H1 (cell line): ENCODE results near the gene NDUFS7. TPM values are rescaled to one million over a fixed set of nuclear protein-coding genes. Genes with fewer than 3 reads are reported as not detected.

Source experiments
- CTCF ChIA-PET: fragments of 300-600 bp; sonication (Branson Sonifier 250); formaldehyde crosslinking; loops from one replicate; lab custom pipeline; 2021; ENCODE audit not compliant: partially characterized antibody; lab: Charles Lee
- POLR2A ChIA-PET: fragments of 300-600 bp; sonication (Branson Sonifier 250); formaldehyde crosslinking; loops from one replicate; lab custom pipeline; 2021; ENCODE audit warnings: inconsistent platforms; ENCODE audit not compliant: partially characterized antibody; lab: Charles Lee
- DNase-seq, 2 experiments: peaks; one replicate each; pipeline versions ENCODE4 v3.0.0 to v3.0.0-alpha.2; 2010 to 2022; ENCODE audit warnings: low spot score in 2 of 2, low read depth in 1 of 2, mixed read lengths in 1 of 2
- FAIRE-seq: peaks from 2 replicates; lab custom pipeline; 2011; peaks lifted over from hg19 to GRCh38; lab: Jason Lieb, UNC
- H2AFZ ChIP-seq: 2 replicates; pipeline ENCODE4 v1.8.1; 2012; ENCODE audit warnings: low read length, inconsistent platforms
- H2AK5ac ChIP-seq: 2 replicates; pipeline ENCODE4 v1.6.1; 2013; ENCODE audit warnings: low read depth, low read length
- H2BK120ac ChIP-seq: replicated peaks from 2 replicates; pipeline ENCODE3; 2013; ENCODE audit warnings: low read depth, low read length, inconsistent platforms
- H2BK12ac ChIP-seq: 2 replicates; pipeline ENCODE4 v1.6.1; 2013; ENCODE audit warnings: low read depth, low read length
- H2BK15ac ChIP-seq: 2 replicates; pipeline ENCODE4 v1.6.1; 2013; ENCODE audit warnings: low read length
- H2BK20ac ChIP-seq: 2 replicates; pipeline ENCODE4 v1.6.1; 2013; ENCODE audit warnings: low read length
- H2BK5ac ChIP-seq: 2 replicates; pipeline ENCODE4 v1.6.1; 2013; ENCODE audit warnings: low read depth, low read length
- H3K14ac ChIP-seq: 2 replicates; pipeline ENCODE4 v1.6.1; 2013; ENCODE audit warnings: inconsistent platforms; ENCODE audit not compliant: insufficient read length
- H3K18ac ChIP-seq: 2 replicates; pipeline ENCODE4 v1.6.1; 2013; ENCODE audit warnings: low read length; ENCODE audit errors: extremely low read depth
- H3K23ac ChIP-seq: 2 replicates; pipeline ENCODE4 v1.6.1; 2013; ENCODE audit warnings: inconsistent platforms; ENCODE audit not compliant: insufficient read length
- H3K23me2 ChIP-seq: 2 replicates; pipeline ENCODE4 v1.6.1; 2013; ENCODE audit warnings: low read depth, low read length
- H3K27ac ChIP-seq: 2 replicates; pipeline ENCODE4 v1.6.1; 2011; ENCODE audit warnings: low read depth, low read length, inconsistent platforms
- H3K27me3 ChIP-seq, 4 experiments: replicated peaks in 1 of 4; 1 replicate in 1 of 4; 2 replicates in 3 of 4; pipeline versions ENCODE4 v1.6.1 to v1.8.1; 2011 to 2013; ENCODE audit warnings: low read length in 3 of 4, mild to moderate bottlenecking in 3 of 4, inconsistent platforms in 2 of 4, mixed read lengths in 2 of 4, moderate library complexity in 1 of 4; ENCODE audit not compliant: control insufficient read depth in 3 of 4, insufficient read depth in 3 of 4; ENCODE audit errors: extremely low read depth in 1 of 4
- H3K36me3 ChIP-seq, 4 experiments: 2 replicates each; pipeline versions ENCODE4 v1.6.1 to v1.8.1; 2011 to 2013; ENCODE audit warnings: mild to moderate bottlenecking in 4 of 4, low read length in 3 of 4, moderate library complexity in 2 of 4, control low read depth in 1 of 4, inconsistent platforms in 1 of 4; ENCODE audit not compliant: insufficient read depth in 4 of 4, control insufficient read depth in 2 of 4
- H3K4ac ChIP-seq: replicated peaks from 2 replicates; pipeline ENCODE3; 2013; ENCODE audit warnings: low read length, low read depth, mixed read lengths, inconsistent platforms; ENCODE audit not compliant: insufficient read length
- H3K4me1 ChIP-seq, 4 experiments: replicated peaks in 1 of 4; 1 replicate in 1 of 4; 2 replicates in 3 of 4; pipeline versions ENCODE4 v1.6.1 to v1.8.1; 2011 to 2013; ENCODE audit warnings: low read length in 3 of 4, inconsistent platforms in 2 of 4, mixed read lengths in 1 of 4; ENCODE audit not compliant: insufficient read depth in 4 of 4, control insufficient read depth in 3 of 4
- H3K4me2 ChIP-seq, 2 experiments: 2 replicates each; pipeline versions ENCODE4 v1.6.1 to v1.8.1; 2011 to 2013; ENCODE audit warnings: low read depth in 2 of 2, low read length in 2 of 2, control low read depth in 1 of 2, inconsistent platforms in 1 of 2, mild to moderate bottlenecking in 1 of 2; ENCODE audit not compliant: insufficient read depth in 1 of 2
- H3K4me3 ChIP-seq, 4 experiments: fragments of 200-600, 300-600 bp in 1 of 4; sonication (generic), shearing (Covaris generic), sonication (Bioruptor Twin) in 1 of 4; 2 replicates each; pipeline versions ENCODE4 v1.5.1 to v1.8.1; 2011 to 2016; ENCODE audit warnings: low read length in 4 of 4, low read depth in 3 of 4, control low read depth in 2 of 4, inconsistent platforms in 2 of 4, mild to moderate bottlenecking in 2 of 4, mixed read lengths in 1 of 4, moderate library complexity in 1 of 4; ENCODE audit not compliant: insufficient read depth in 2 of 4; ENCODE audit errors: extremely low read depth in 1 of 4
- H3K56ac ChIP-seq: replicated peaks from 2 replicates; pipeline ENCODE3; 2013; ENCODE audit warnings: low read depth, mild to moderate bottlenecking, mixed read lengths, low read length, inconsistent platforms; ENCODE audit not compliant: insufficient read length
- H3K79me1 ChIP-seq: 2 replicates; pipeline ENCODE4 v1.6.1; 2013; ENCODE audit warnings: low read depth, low read length, control low read depth
- H3K79me2 ChIP-seq, 2 experiments: 2 replicates each; pipeline versions ENCODE4 v1.6.1 to v1.8.1; 2012 to 2013; ENCODE audit warnings: low read length in 2 of 2, mild to moderate bottlenecking in 2 of 2, inconsistent platforms in 1 of 2; ENCODE audit not compliant: insufficient read depth in 2 of 2, control insufficient read depth in 1 of 2
- H3K9ac ChIP-seq, 4 experiments: replicated peaks in 1 of 4; 1 replicate in 1 of 4; 2 replicates in 3 of 4; pipeline versions ENCODE4 v1.6.1 to v1.8.1; 2011 to 2013; ENCODE audit warnings: low read depth in 3 of 4, low read length in 3 of 4, control low read depth in 2 of 4, mild to moderate bottlenecking in 2 of 4, moderate library complexity in 2 of 4, inconsistent platforms in 1 of 4; ENCODE audit errors: extremely low read depth in 1 of 4
- H3K9me3 ChIP-seq, 2 experiments: 2 replicates each; pipeline versions ENCODE4 v1.6.1 to v1.8.1; 2012 to 2013; ENCODE audit warnings: mild to moderate bottlenecking in 2 of 2, moderate library complexity in 2 of 2, control low read depth in 1 of 2, inconsistent platforms in 1 of 2, low read depth in 1 of 2, low read length in 1 of 2, mixed read lengths in 1 of 2; ENCODE audit not compliant: insufficient read depth in 2 of 2
- H4K20me1 ChIP-seq, 2 experiments: replicated peaks in 1 of 2; 2 replicates each; pipeline versions ENCODE3 to v1.8.1; 2011 to 2013; ENCODE audit warnings: inconsistent platforms in 2 of 2, low read length in 2 of 2, mild to moderate bottlenecking in 1 of 2; ENCODE audit not compliant: insufficient read depth in 2 of 2, control insufficient read depth in 1 of 2
- H4K5ac ChIP-seq: 2 replicates; pipeline ENCODE4 v1.6.1; 2013; ENCODE audit warnings: low read length, low read depth, mixed read lengths, inconsistent platforms; ENCODE audit not compliant: insufficient read length
- H4K8ac ChIP-seq: 2 replicates; pipeline ENCODE4 v1.8.0; 2013; ENCODE audit warnings: mild to moderate bottlenecking, moderate library complexity, low read length, inconsistent platforms; ENCODE audit not compliant: insufficient read depth; ENCODE audit errors: extremely low read depth
- H4K91ac ChIP-seq: replicated peaks from 2 replicates; pipeline ENCODE3; 2013; ENCODE audit warnings: low read length, mixed read lengths, inconsistent platforms; ENCODE audit not compliant: insufficient read length
- NRF1 ChIP-seq: IDR thresholded peaks from 2 replicates; pipeline ENCODE4 v1.6.1; 2011; ENCODE audit warnings: mild to moderate bottlenecking, low read depth, low read length, improper control_type of control experiment
- RBBP5 ChIP-seq: IDR thresholded peaks from 2 replicates; pipeline ENCODE4 v1.7.1; 2012; ENCODE audit warnings: low read depth, mild to moderate bottlenecking, inconsistent platforms, low read length, moderate library complexity, borderline replicate concordance
- WGBS, 2 experiments: shearing (Covaris generic) in 1 of 2; methylation state at CpG; one replicate each; pipeline versions ENCODE4 v1.1.6 to v1.1.7; 2013 to 2015; ENCODE audit warnings: low lambda C conversion rate in 2 of 2, mixed read lengths in 2 of 2, inconsistent platforms in 1 of 2, low coverage in 1 of 2, missing lambda C conversion rate in 1 of 2; ENCODE audit not compliant: insufficient replicate concordance in 2 of 2, insufficient coverage in 1 of 2, insufficient read length in 1 of 2; ENCODE audit errors: extremely low coverage in 1 of 2, missing lambda C conversion rate in 1 of 2; 5-methylcytosine and 5-hydroxymethylcytosine counted together
- polyA plus RNA-seq, 7 experiments: library from polyadenylated mRNA; depleted of rRNA in 3 of 7; stranded (reverse) in 5 of 7; unstranded in 2 of 7; fragments of >200 nt in 5 of 7; fragments of 200-250 nt in 2 of 7; gene quantifications; 1 replicate in 5 of 7; 2 replicates in 1 of 7; 4 replicates in 1 of 7; pipeline versions ENCODE4 v1.2.1 to v1.2.3, GENCODE V29; 2011 to 2013; ENCODE audit warnings: missing spikeins in 2 of 7, mixed read lengths in 2 of 7
- total RNA-seq: library from RNA; stranded (reverse); fragmentation: NEBNext Ultra II Directional; extraction: Animal tissue kit (Norgen Biotek cat#: 25700); gene quantifications from 2 replicates; pipeline ENCODE4 v1.2.1, GENCODE V29; 2021

Gene NDUFS7
- total and polyA plus RNA-seq, 2 of the 8 experiments (the other 6 are each of a cell fraction or from before 2014, with no cell fraction given): 78.1 to 309 TPM

GRCh38 chr19:1385816-1386215, 2.1 kb downstream of the NDUFS7 start:
- no peak overlapping the region for H2BK12ac ChIP-seq
- H3K79me1 ChIP-seq: 0 out of 2 replicates have a peak, but pooled peaks cover 9% of the 10 kb centered on the region
- no peak overlapping the region for H4K8ac ChIP-seq
- no peak overlapping the region for H2BK5ac ChIP-seq
- peaks cover 0 to 7% (median 3%) of the 10 kb centered on the region in 4 experiments; a peak in 3 of 7 replicates for H3K4me1 ChIP-seq
- H4K20me1 ChIP-seq: peaks cover 2 to 13% of the 10 kb centered on the region in 2 experiments
- H2AK5ac ChIP-seq: no peak overlapping the region
- H3K23ac ChIP-seq: no peak overlapping the region
- H3K79me2 ChIP-seq: peaks cover 0 to 4% of the 10 kb centered on the region in 2 experiments; a peak in 1 of 4 replicates
- H3K36me3 ChIP-seq: peaks cover 0 to 12% (median 8%) of the 10 kb centered on the region in 4 experiments; a peak in 6 of 8 replicates
- no peak overlapping the region for H2BK20ac ChIP-seq
- FAIRE-seq (no peak), DNase-seq (no peak)
- no peak overlapping the region for H3K4ac ChIP-seq
- H3K18ac ChIP-seq: no peak overlapping the region
- H3K9ac ChIP-seq: no peak overlapping the region
- WGBS, 2 experiments: 91% methylated on average over 3 of the region's 3 CpGs; no CpG with 5 or more reads in 1 of the 2 experiments
- ChIA-PET CTCF (interaction anchor here (1.0 to 1.1 kb wide), 2 partner anchors 11 to 13 kb away, joined by 3 read pairs; no protein-coding TSS in a partner anchor), POLR2A (interaction anchor here (0.9 to 2.2 kb wide), 3 partner anchors 8 to 100 kb away, joined by 3 to 7 read pairs (median 3); partner anchors contain the start of gene EFNA2)
- no peak overlapping the region for H2AFZ ChIP-seq
- H3K14ac ChIP-seq: no peak overlapping the region
- H2BK15ac ChIP-seq: no peak overlapping the region
- no peak overlapping the region for H3K4me3 ChIP-seq
- H3K56ac ChIP-seq: no peak overlapping the region
- H3K4me2 ChIP-seq: no peak overlapping the region
- H3K23me2 ChIP-seq: peaks cover 6% of the 10 kb centered on the region; the same call in 1 of the 2 replicates
- H3K9me3 ChIP-seq: no peaks in the 10 kb centered on the region; a peak in 1 of 4 replicates
- H2BK120ac ChIP-seq: no peak overlapping the region
- no peak overlapping the region for H3K27ac ChIP-seq
- TF ChIP-seq RBBP5: no peak
- TF ChIP-seq NRF1: no peak
- TF ChIP-seq, all 59 proteins: peak for 0
- Histone ChIP-seq H4K5ac (no peak overlapping the region), H3K27me3 (no peaks in the 10 kb centered on the region), H4K91ac (no peak overlapping the region)
